GM12891 (cell line): ENCODE measurements around the gene CHCHD6.

ENCODE experiments used
- PAX5 ChIP-seq: IDR thresholded peaks from 2 replicates; pipeline ENCODE4 v1.6.1; 2011; ENCODE audit warnings: low read length, moderate library complexity, mild to moderate bottlenecking; ENCODE audit not compliant: insufficient read depth, severe bottlenecking
- POLR2A ChIP-seq: IDR thresholded peaks from 2 replicates; pipeline ENCODE4 v1.6.1; 2011; ENCODE audit warnings: low read depth, low read length, control low read depth
- POLR2AphosphoS5 ChIP-seq: IDR thresholded peaks from 2 replicates; pipeline ENCODE4 v1.6.1; 2011; ENCODE audit warnings: low read depth, low read length, control low read depth
- POU2F2 ChIP-seq: IDR thresholded peaks from 2 replicates; pipeline ENCODE4 v1.6.1; 2011; ENCODE audit warnings: low read depth, mild to moderate bottlenecking, control low read depth, low read length, moderate library complexity
- SPI1 ChIP-seq: IDR thresholded peaks from 2 replicates; pipeline ENCODE4 v1.6.1; 2011; ENCODE audit warnings: low read depth, low read length, control low read depth
- TAF1 ChIP-seq: IDR thresholded peaks from 2 replicates; pipeline ENCODE4 v1.6.1; 2011; ENCODE audit warnings: low read depth, low read length, control low read depth

DNA sequence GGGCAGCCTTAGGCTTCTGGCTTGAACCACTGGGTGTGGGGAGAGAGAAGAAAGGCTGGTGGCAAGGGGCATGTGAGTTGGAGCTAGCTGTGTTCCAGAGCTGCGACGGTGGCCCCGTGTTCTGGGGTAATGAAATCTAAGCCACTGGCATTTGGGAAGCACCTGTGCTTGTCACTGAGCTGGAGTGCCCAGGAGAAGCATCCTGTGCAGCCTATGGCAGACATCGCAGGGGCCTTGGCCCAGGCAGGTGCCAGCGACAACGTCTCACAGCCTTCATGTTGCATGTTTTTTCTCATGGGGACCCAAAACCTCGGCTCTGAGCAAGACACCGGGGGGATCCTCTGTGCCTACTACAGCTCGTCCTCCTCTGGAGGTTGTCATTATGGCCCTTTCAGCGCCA lies 187.8 kb downstream of the CHCHD6 start:
- TF ChIP-seq POLR2AphosphoS5: no peak
- no peak for TF ChIP-seq TAF1
- TF ChIP-seq POLR2A: no peak
- TF ChIP-seq PAX5: no peak
- no peak for TF ChIP-seq POU2F2
- TF ChIP-seq SPI1: no peak
